NCI-H446 (cell line): ENCODE measurements around the gene SP100.
"Not testable (repeated sequence)": the region's sequence is repeated elsewhere in the genome, so short reads cannot be mapped to it uniquely, and the experiment has no call there.

Experiments used
- DNase-seq, 2 experiments: peaks; one replicate each; lab custom pipeline; 2025; lab: John Stamatoyannopoulos, UW

Gene SP100

DNA sequence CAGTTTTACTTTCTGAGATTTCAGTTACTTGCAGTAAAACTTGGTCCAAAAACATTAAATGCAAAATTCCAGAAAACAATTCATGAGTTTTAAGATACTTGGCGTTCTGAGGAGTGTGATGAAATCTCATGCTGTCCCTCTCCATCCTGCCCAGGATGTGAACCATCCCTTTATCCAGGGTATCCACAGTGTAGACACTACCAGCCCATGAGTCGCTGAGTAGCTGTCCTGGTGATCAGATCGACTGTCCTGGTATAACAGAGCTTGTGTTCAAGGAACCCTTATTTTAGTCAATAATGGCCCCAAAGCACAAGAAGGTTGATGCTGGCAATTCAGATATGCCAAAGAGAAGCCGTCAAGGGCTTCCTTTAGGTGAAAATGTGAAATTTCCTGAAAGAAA is 3.2 kb downstream of the SP100 start:
- no peak for DNase-seq

- no peak for DNase-seq
These were observed 6.1 kb downstream of the SP100 start for GRCh38 chr2:230422149-230422548.

GRCh38 chr2:230423851-230424458 is 8.0 kb downstream of the SP100 start:
- DNase-seq, result no peak

GRCh38 chr2:230425377-230425776 is 9.4 kb downstream of the SP100 start:
- DNase-seq, result no peak

- no peak for DNase-seq
These were observed 13.5 kb downstream of the SP100 start for GRCh38 chr2:230429513-230429912.

DNA sequence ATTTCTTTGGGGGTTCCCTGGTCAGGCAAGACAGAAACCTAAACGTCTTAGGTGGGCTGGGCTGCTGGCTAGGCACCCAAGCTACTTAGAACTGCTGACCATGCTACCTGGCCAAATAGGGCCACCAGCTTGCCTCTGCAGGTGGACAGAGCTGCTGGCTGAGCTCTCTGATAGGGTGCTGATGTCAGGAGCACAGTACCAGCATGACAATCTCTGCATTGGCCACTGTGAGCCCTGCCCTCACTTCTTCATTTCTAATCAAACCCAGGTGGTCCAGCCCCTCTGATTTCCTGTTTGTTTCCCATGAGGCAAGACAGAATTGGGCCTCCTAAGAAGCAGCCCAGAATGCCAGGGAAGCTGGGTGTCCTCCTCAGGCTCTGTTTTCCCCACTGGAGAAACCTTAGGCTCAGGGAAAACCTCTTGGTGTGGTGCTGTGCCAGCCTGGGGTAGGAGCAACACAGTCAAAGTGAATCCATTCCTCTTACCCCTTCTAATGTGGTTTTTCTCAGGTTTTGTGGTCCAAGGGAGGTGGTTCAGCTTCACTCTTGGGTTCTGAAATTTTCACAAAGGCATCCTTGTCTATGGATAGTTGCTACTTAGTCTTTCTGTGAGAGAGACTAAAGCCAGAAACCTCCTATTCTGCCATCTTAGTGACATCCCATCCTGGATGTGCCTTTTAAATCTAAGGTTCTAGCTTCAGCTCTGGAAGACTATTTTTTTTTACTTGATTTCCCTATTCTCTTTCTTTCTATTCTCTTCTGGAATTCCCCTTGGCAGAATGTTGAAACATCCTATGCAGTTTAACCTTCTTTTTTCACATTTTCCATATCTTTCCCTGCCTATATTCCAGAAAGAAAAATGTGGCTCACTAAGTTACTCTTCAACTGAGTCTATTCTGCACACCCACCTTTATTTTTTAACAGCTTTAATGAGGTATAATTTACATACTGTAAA is 15.2 kb downstream of the SP100 start:
- DNase-seq, result no peak

DNA sequence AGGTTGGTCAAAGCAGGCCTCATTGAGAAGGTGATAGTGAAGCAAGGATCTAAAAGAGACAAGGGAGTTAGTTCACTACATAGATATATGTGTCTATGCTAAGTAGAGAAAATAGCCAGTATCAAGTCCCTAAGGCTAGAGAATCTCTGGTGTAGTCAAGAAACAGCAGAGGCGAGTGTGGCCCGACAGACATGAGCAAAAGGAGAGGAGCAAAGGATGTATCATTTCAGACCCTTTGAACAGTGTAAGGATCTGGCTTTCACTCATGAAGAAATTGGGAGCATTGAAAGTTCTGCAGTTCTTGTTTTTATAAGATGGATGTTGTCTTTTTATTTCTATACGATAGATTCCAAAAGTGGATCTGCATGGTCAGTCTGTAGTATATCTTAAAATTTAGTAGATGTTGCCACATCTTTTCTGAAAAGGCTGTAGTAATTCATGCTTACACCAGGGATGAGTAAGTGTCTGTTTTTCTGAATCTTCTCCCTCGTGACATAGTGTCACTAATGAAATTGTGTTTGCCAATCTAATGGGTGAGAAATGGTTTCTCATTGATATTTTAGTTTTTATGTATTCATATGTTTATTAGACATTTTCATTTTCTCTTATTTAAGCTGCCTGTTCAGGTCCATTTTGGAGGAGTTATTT is 18.8 kb downstream of the SP100 start:
- DNase-seq, result no peak

GRCh38 chr2:230435431-230435830 is 19.4 kb downstream of the SP100 start:
- DNase-seq, result no peak

DNA sequence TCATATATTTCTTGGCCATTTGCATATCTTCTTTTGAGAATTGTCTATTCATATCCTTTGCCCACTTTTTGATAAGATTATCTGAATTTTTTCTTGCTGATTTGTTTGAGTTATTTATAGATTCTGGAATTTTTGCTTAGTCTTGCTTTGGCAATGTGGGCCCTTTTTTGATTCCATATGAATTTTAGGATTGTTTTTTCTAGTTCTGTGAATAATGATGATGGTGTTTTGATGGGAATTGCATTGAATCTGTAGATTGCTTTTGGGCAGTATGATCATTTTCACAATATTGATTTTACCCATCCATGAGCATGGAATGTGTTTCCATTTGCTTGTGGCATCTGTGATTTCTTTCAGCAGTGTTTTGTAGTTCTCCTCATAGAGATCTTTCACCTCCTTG is 23.1 kb downstream of the SP100 start:
- not testable (repeated sequence) for DNase-seq

DNA sequence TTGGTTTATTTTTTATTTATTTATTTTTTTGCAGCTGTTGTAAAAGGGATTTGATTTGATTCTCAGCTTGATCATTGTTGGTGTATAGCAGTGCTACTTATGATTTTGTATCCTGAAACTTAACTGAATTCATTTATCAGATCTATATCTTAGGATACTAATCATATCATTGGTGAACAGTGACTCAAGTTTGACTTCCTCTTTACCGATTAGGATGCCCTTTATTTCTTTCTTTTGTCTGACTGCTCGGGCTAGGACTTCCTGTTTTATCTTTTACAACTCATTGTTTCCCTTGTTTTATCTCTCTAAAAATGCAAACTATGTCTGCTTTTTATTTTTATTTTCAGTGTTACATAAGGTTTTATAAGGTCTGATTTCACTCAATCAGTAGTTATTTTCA is 23.6 kb downstream of the SP100 start:
- no peak for DNase-seq

DNA sequence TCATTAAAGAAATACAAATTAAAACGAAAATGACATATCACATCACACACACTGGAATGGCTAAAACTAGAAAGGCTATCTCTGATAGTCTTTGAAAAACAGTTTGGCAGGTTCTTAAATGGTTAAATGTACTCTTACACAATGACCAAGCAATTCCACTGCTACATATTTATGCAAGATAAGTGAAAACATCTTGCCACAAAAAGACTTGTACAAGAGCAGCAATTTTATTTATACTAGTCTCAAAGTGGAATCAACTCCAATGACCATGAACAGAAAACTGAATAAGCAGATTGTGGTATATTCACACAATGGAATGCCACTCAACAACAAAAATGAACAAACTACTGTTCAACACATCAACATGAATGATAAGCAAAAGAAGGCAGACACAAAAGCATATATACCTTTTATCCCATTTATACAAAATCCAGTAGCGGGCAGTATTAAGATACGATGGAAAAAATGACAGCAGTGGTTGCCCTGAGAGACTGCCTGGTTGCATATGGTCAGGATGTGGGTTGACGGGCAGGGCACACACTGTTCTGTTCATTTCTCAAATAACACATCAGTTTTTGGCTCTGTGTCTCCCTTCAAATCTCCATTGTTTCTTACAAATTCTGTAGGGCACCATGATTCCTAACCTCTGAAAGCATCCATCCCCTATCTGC is 25.4 kb downstream of the SP100 start:
- DNase-seq, result no peak

GRCh38 chr2:230443541-230443940 is 27.5 kb downstream of the SP100 start:
- DNase-seq, result no peak

DNA sequence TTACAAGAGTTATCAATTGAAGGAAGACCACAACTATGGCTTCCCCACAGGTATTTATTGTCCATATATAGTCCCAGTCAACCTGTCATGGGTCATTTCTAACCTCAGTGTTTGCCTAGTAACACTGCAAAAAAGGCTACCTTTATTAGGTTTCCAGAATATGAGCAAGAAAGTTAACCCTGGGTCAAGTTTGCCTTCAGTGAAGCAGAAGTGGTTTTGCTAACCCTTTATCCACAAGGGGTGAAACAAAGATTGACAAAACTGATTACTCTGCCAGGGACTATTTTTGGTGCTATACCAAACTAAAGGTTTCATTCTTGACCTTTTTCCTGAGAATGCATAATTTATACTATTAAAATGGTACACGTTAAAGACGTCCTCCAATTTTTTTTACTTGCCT is 28.8 kb downstream of the SP100 start:
- no peak for DNase-seq

GRCh38 chr2:230447036-230447435 is 31.0 kb downstream of the SP100 start:
- no peak for DNase-seq

- DNase-seq, result no peak
These were observed 31.8 kb downstream of the SP100 start for GRCh38 chr2:230447455-230448451.

DNA sequence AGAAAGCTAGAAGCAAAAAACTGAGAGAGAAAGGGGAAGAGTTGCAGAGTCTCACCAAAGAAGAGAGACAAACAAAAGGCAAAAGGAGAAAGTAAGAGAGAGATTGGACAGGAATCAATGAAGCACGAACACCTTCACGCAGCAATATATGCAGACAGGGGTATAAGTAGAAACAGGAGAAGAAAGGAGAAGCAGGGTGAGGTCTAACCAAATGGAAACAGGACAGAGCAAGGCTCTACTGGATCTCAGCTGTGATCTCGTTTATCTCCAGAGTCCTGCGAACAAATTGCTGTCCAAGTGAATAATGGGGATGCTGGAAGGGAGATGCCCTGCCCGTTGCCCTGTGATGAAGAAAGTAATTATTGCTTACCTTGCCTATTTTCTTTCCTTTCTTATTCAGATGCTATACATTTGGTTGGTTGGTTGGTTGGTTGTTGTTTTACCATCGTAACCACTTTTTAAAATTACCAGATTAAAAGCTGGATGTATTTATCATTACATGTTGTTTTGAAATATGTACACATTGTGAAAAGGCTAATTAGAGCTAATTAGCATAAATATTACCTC is 34.0 kb downstream of the SP100 start:
- no peak for DNase-seq

- DNase-seq, result no peak
These were observed 37.0 kb downstream of the SP100 start for GRCh38 chr2:230453006-230453405.

GRCh38 chr2:230455005-230455684 is 39.1 kb downstream of the SP100 start:
- no peak for DNase-seq

- DNase-seq, result no peak
These were observed 41.2 kb downstream of the SP100 start for GRCh38 chr2:230457073-230457768.

- no peak for DNase-seq
These were observed 41.8 kb downstream of the SP100 start for GRCh38 chr2:230457793-230458192.
